Activated CD8-positive, alpha-beta memory T cell treated with anti-CD3 and anti-CD28 coated beads for 4 hours (primary cell): ENCODE data around the gene CAPN8.
"Not testable (repeated sequence)": the region's sequence is repeated elsewhere in the genome, so short reads cannot be mapped to it uniquely, and the experiment has no call there.

ENCODE experiments used
- DNase-seq, 2 donors: peaks; one replicate each; pipeline ENCODE4 v3.0.0-alpha.2; 2020; ENCODE audit warnings: low read depth in 2 of 2

The CAPN8 gene

GRCh38 chr1:223525957-223526356 is 139.5 kb downstream of the CAPN8 start:
- no peak for DNase-seq

- DNase-seq = no peak
Observed at GRCh38 chr1:223525546-223525945, 140.0 kb downstream of the CAPN8 start.

- no peak for DNase-seq
Observed at GRCh38 chr1:223524930-223525451, 140.5 kb downstream of the CAPN8 start.

GRCh38 chr1:223521150-223521549 is 144.4 kb downstream of the CAPN8 start:
- no peak for DNase-seq

- DNase-seq = no peak
Observed at GRCh38 chr1:223520200-223520599, 145.3 kb downstream of the CAPN8 start.

GRCh38 chr1:223519116-223519515 is 146.4 kb downstream of the CAPN8 start:
- no peak for DNase-seq

- not testable (repeated sequence) for DNase-seq
Observed at GRCh38 chr1:223518553-223518952, 146.9 kb downstream of the CAPN8 start.

- DNase-seq = no peak
Observed at GRCh38 chr1:223515926-223516325, 149.6 kb downstream of the CAPN8 start.

- DNase-seq = peak in 1 of 2 donors; percentile 3
Observed at GRCh38 chr1:223515421-223515820, 150.1 kb downstream of the CAPN8 start.

GRCh38 chr1:223514644-223515043 is 150.9 kb downstream of the CAPN8 start:
- no peak for DNase-seq

- no peak for DNase-seq
Observed at GRCh38 chr1:223513309-223513708, 152.2 kb downstream of the CAPN8 start.

- DNase-seq = no peak
Observed at GRCh38 chr1:223512057-223512456, 153.4 kb downstream of the CAPN8 start.

- DNase-seq = no peak
Observed at GRCh38 chr1:223508796-223509195, 156.7 kb downstream of the CAPN8 start.

- DNase-seq = no peak
Observed at GRCh38 chr1:223504741-223505140, 160.8 kb downstream of the CAPN8 start.

- DNase-seq = no peak
Observed at GRCh38 chr1:223503348-223503747, 162.2 kb downstream of the CAPN8 start.

- DNase-seq = no peak
Observed at GRCh38 chr1:223500560-223501425, 164.7 kb downstream of the CAPN8 start.

- no peak for DNase-seq
Observed at GRCh38 chr1:223496883-223497282, 168.6 kb downstream of the CAPN8 start.

GRCh38 chr1:223494926-223495645 is 170.4 kb downstream of the CAPN8 start:
- DNase-seq = no peak

- no peak for DNase-seq
Observed at GRCh38 chr1:223492044-223492443, 173.5 kb downstream of the CAPN8 start.
